ENCODE measurements around the gene CATSPER2. TPM values are rescaled to one million over a fixed set of nuclear protein-coding genes. Genes with fewer than 3 reads are reported as not detected.
"Not testable (repeated sequence)": the region's sequence is repeated elsewhere in the genome, so short reads cannot be mapped to it uniquely, and the experiment has no call there.

CATSPER2 gene
- total and polyA plus RNA-seq, 2 of the 8 experiments (the other 6 are each of a cell fraction or from before 2014, with no cell fraction given), result 1.2 to 1.9 TPM

- H2BK5ac ChIP-seq (ENCODE audit: low read depth, low read length); POLR2A ChIA-PET (ENCODE audit: partially characterized antibody): not testable (repeated sequence)
Measured at GRCh38 chr15:43662293-43662692, 13.6 kb upstream of the CATSPER2 start.

GRCh38 chr15:43659727-43660126 lies 11.1 kb upstream of the CATSPER2 start:
- DNase-seq (ENCODE audit: low read depth in 1 of 2, low spot score in 2 of 2); H3K4me2 ChIP-seq (ENCODE audit: insufficient read depth in 1 of 2, low read depth in 2 of 2, low read length in 2 of 2); H2AFZ ChIP-seq (ENCODE audit: low read length); H3K4me3 ChIP-seq (ENCODE audit: extremely low read depth in 1 of 4, insufficient read depth in 2 of 4, low read depth in 3 of 4, low read length in 4 of 4); POLR2A ChIA-PET (ENCODE audit: partially characterized antibody); H3K23me2 ChIP-seq (ENCODE audit: low read depth, low read length); H4K5ac ChIP-seq (ENCODE audit: insufficient read length, low read depth, low read length); H2BK20ac ChIP-seq (ENCODE audit: low read length); H4K20me1 ChIP-seq (replicated peaks in 1 of 2; ENCODE audit: control insufficient read depth in 1 of 2, insufficient read depth in 2 of 2, low read length in 2 of 2); H3K4me1 ChIP-seq (replicated peaks in 1 of 4; ENCODE audit: control insufficient read depth in 3 of 4, insufficient read depth in 4 of 4, low read length in 3 of 4); H2BK12ac ChIP-seq (ENCODE audit: low read depth, low read length); H3K79me1 ChIP-seq (ENCODE audit: low read depth, low read length); FAIRE-seq; H3K79me2 ChIP-seq (ENCODE audit: control insufficient read depth in 1 of 2, insufficient read depth in 2 of 2, low read length in 2 of 2); H3K18ac ChIP-seq (ENCODE audit: extremely low read depth, low read length); H4K8ac ChIP-seq (ENCODE audit: extremely low read depth, insufficient read depth, low read length); H3K27ac ChIP-seq (ENCODE audit: low read depth, low read length); H3K9me3 ChIP-seq (ENCODE audit: insufficient read depth in 2 of 2, low read depth in 1 of 2, low read length in 1 of 2); H3K4ac ChIP-seq (replicated peaks; ENCODE audit: insufficient read length, low read depth, low read length); H2BK15ac ChIP-seq (ENCODE audit: low read length); H3K9ac ChIP-seq (replicated peaks in 1 of 4; ENCODE audit: extremely low read depth in 1 of 4, low read depth in 3 of 4, low read length in 3 of 4); H3K36me3 ChIP-seq (ENCODE audit: control insufficient read depth in 2 of 4, insufficient read depth in 4 of 4, low read length in 3 of 4); H3K14ac ChIP-seq (ENCODE audit: insufficient read length); H2AK5ac ChIP-seq (ENCODE audit: low read depth, low read length); H4K91ac ChIP-seq (replicated peaks; ENCODE audit: insufficient read length, low read length); H3K23ac ChIP-seq (ENCODE audit: insufficient read length); H2BK5ac ChIP-seq (ENCODE audit: low read depth, low read length); H3K27me3 ChIP-seq (replicated peaks in 1 of 4; ENCODE audit: control insufficient read depth in 3 of 4, extremely low read depth in 1 of 4, insufficient read depth in 3 of 4, low read length in 3 of 4); H2BK120ac ChIP-seq (replicated peaks; ENCODE audit: low read depth, low read length); CTCF ChIA-PET (ENCODE audit: partially characterized antibody); H3K56ac ChIP-seq (replicated peaks; ENCODE audit: insufficient read length, low read depth, low read length): not testable (repeated sequence)
- WGBS, 2 experiments (ENCODE audit: extremely low coverage in 1 of 2, insufficient coverage in 1 of 2, insufficient read length in 1 of 2, insufficient replicate concordance in 2 of 2, low coverage in 1 of 2, low lambda C conversion rate in 2 of 2, missing lambda C conversion rate in 1 of 2), result no CpG with 5 or more reads among the region's 10 CpGs

More at GRCh38 chr15:43662293-43662692, 13.6 kb upstream of the CATSPER2 start:
- H3K56ac ChIP-seq (replicated peaks; ENCODE audit: insufficient read length, low read depth, low read length); H2BK120ac ChIP-seq (replicated peaks; ENCODE audit: low read depth, low read length); DNase-seq (ENCODE audit: low read depth in 1 of 2, low spot score in 2 of 2); H3K4me2 ChIP-seq (ENCODE audit: insufficient read depth in 1 of 2, low read depth in 2 of 2, low read length in 2 of 2); H3K9ac ChIP-seq (replicated peaks in 1 of 4; ENCODE audit: extremely low read depth in 1 of 4, low read depth in 3 of 4, low read length in 3 of 4); H2BK12ac ChIP-seq (ENCODE audit: low read depth, low read length); H3K14ac ChIP-seq (ENCODE audit: insufficient read length); H3K23me2 ChIP-seq (ENCODE audit: low read depth, low read length); H4K91ac ChIP-seq (replicated peaks; ENCODE audit: insufficient read length, low read length); H4K5ac ChIP-seq (ENCODE audit: insufficient read length, low read depth, low read length); H4K20me1 ChIP-seq (replicated peaks in 1 of 2; ENCODE audit: control insufficient read depth in 1 of 2, insufficient read depth in 2 of 2, low read length in 2 of 2); H3K79me2 ChIP-seq (ENCODE audit: control insufficient read depth in 1 of 2, insufficient read depth in 2 of 2, low read length in 2 of 2); FAIRE-seq; H4K8ac ChIP-seq (ENCODE audit: extremely low read depth, insufficient read depth, low read length); H2BK20ac ChIP-seq (ENCODE audit: low read length); H3K79me1 ChIP-seq (ENCODE audit: low read depth, low read length); CTCF ChIA-PET (ENCODE audit: partially characterized antibody); H3K23ac ChIP-seq (ENCODE audit: insufficient read length); H3K36me3 ChIP-seq (ENCODE audit: control insufficient read depth in 2 of 4, insufficient read depth in 4 of 4, low read length in 3 of 4); H2BK15ac ChIP-seq (ENCODE audit: low read length); H2AK5ac ChIP-seq (ENCODE audit: low read depth, low read length); H3K4me1 ChIP-seq (replicated peaks in 1 of 4; ENCODE audit: control insufficient read depth in 3 of 4, insufficient read depth in 4 of 4, low read length in 3 of 4); H3K4me3 ChIP-seq (ENCODE audit: extremely low read depth in 1 of 4, insufficient read depth in 2 of 4, low read depth in 3 of 4, low read length in 4 of 4); H3K27ac ChIP-seq (ENCODE audit: low read depth, low read length); H3K27me3 ChIP-seq (replicated peaks in 1 of 4; ENCODE audit: control insufficient read depth in 3 of 4, extremely low read depth in 1 of 4, insufficient read depth in 3 of 4, low read length in 3 of 4); H2AFZ ChIP-seq (ENCODE audit: low read length); H3K9me3 ChIP-seq (ENCODE audit: insufficient read depth in 2 of 2, low read depth in 1 of 2, low read length in 1 of 2); H3K18ac ChIP-seq (ENCODE audit: extremely low read depth, low read length); H3K4ac ChIP-seq (replicated peaks; ENCODE audit: insufficient read length, low read depth, low read length): not testable (repeated sequence)
- 100% methylated on average over 1 of the region's 2 CpGs; no CpG with 5 or more reads in 1 of the 2 experiments for WGBS, 2 experiments (ENCODE audit: extremely low coverage in 1 of 2, insufficient coverage in 1 of 2, insufficient read length in 1 of 2, insufficient replicate concordance in 2 of 2, low coverage in 1 of 2, low lambda C conversion rate in 2 of 2, missing lambda C conversion rate in 1 of 2)

Measured in H1 (cell line).